NCI-H128 (cell line): ENCODE results near the gene PSMD5.

Experiments
- DNase-seq: peaks from one replicate; lab custom pipeline; 2025; ENCODE audit not compliant: unreplicated experiment; lab: John Stamatoyannopoulos, UW

PSMD5 gene

GRCh38 chr9:120842685-120843485, at the start of gene PSMD5:
TSS of gene PSMD5 (minus strand) at chr9:120842922. CDS start at chr9:120842909, 13 bp downstream.
- peak; percentile 94 for DNase-seq

- no peak for DNase-seq
These were observed 49.4 kb upstream of the PSMD5 start for GRCh38 chr9:120891884-120892747.

- no peak for DNase-seq
These were observed 48.6 kb upstream of the PSMD5 start for GRCh38 chr9:120891245-120891883.

GRCh38 chr9:120890320-120891244, 47.9 kb upstream of the PSMD5 start:
- DNase-seq: no peak

GRCh38 chr9:120889606-120890271, 47.0 kb upstream of the PSMD5 start:
- no peak for DNase-seq

- no peak for DNase-seq
These were observed 45.9 kb upstream of the PSMD5 start for GRCh38 chr9:120888626-120889025.

- no peak for DNase-seq
These were observed 43.8 kb upstream of the PSMD5 start for GRCh38 chr9:120886490-120886967.

- no peak for DNase-seq
These were observed 43.2 kb upstream of the PSMD5 start for GRCh38 chr9:120885958-120886357.

GRCh38 chr9:120885457-120885856, 42.7 kb upstream of the PSMD5 start:
- DNase-seq: no peak

- no peak for DNase-seq
These were observed 40.9 kb upstream of the PSMD5 start for GRCh38 chr9:120883608-120883996.

- no peak for DNase-seq
These were observed 40.3 kb upstream of the PSMD5 start for GRCh38 chr9:120882935-120883607.

- DNase-seq: no peak
These were observed 36.7 kb upstream of the PSMD5 start for GRCh38 chr9:120879446-120879845.

GRCh38 chr9:120878188-120879130, 35.7 kb upstream of the PSMD5 start:
- no peak for DNase-seq

GRCh38 chr9:120877276-120878034, 34.7 kb upstream of the PSMD5 start:
- peak; percentile 48 for DNase-seq

GRCh38 chr9:120876842-120877240, 34.1 kb upstream of the PSMD5 start, which contains the start of gene PHF19:
TSS of gene PHF19 (minus strand) at chr9:120877188. CDS start at chr9:120874741, 2,447 bp downstream.
- DNase-seq: no peak

- DNase-seq: peak; percentile 46
These were observed 33.5 kb upstream of the PSMD5 start for GRCh38 chr9:120875954-120876841.
